ENCODE results near the gene TTF2.
A peak's percentile ranks its signal among the peaks of the same experiment; 100 is the strongest.

Gene TTF2

DNA sequence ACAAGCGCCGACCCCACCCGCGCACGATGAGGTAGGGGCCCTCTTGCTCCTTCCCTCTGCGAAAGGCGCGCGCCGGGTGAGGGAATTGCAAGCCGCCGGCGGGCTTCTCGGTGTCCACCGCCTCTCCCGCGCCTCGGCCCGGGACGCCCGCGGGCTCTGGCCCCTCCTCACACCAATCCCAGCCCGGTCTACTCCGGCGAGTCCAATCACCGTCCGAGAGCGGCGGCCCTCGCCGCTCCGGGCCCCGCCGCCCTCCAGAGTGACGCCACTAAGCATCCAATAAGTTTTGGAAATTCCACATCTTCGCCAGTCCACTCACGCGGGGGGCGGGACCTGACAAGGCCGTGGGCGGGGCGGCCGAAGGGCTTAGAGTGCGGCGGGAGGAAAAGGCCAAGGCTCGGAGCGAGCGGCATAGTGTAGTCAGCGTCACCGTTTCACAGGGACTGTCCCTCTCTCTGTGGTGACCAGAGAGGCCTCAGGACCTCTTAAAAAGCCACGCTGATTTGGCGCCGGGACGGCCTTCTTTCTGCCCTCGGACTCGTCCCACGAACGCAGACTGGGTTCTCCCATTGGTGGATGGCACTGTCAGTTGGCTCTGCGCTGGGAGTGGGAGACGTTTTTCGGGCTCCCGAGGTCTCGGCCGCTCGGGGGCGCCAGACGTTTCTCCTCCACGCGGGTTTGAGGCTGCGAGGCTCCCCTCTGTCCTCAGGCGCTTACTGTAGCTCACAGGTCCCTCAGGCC, 61.6 kb downstream of the TTF2 start, which contains the start of gene TRIM45:
Gene TRIM45 (minus strand): TSS at position 161 of the 741 bp plus-strand sequence. CDS start 548 bp downstream, outside the sequence.
- FAIRE-seq (peak; percentile 78), DNase-seq (ENCODE audit: insufficient read length, low spot score) (peak; percentile 73)
- TF ChIP-seq PAX5 (IDR thresholded peaks at IDR 0.05; ENCODE audit: insufficient read depth, low read length, severe bottlenecking) = no peak

- TF ChIP-seq POLR2A (IDR thresholded peaks at IDR 0.05; ENCODE audit: low read depth, low read length) (no peak), SPI1 (IDR thresholded peaks at IDR 0.05; ENCODE audit: low read depth, low read length) (no peak), PAX5 (IDR thresholded peaks at IDR 0.05; ENCODE audit: insufficient read depth, low read length, severe bottlenecking) (no peak), TAF1 (IDR thresholded peaks at IDR 0.05; ENCODE audit: low read depth, low read length) (no peak), POLR2AphosphoS5 (IDR thresholded peaks at IDR 0.05; ENCODE audit: low read depth, low read length) (no peak), POU2F2 (IDR thresholded peaks at IDR 0.05; ENCODE audit: low read depth, low read length) (no peak)
- no peak for FAIRE-seq
These were observed 62.4 kb downstream of the TTF2 start for GRCh38 chr1:117122330-117123025.

DNA sequence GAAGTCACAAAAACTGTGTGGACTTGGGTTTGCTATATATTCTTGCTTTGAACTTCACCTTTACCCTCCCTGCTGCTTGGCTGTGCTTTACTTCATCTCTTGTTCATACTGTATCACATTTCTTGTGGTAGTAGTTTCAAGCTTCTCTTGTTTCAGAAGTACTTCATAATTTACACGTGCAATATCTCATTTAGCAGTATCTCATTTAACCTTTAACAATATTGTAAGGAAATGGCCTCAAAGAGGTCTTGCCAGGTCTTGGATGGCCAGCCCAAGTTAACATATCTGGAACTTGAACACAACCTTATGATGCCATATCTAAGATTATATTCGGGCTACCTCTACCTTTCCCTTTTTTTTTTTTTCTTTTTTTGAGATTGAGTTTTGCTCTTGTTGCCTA, 63.1 kb downstream of the TTF2 start:
- TF ChIP-seq PAX5 (IDR thresholded peaks at IDR 0.05; ENCODE audit: insufficient read depth, low read length, severe bottlenecking) (no peak), POU2F2 (IDR thresholded peaks at IDR 0.05; ENCODE audit: low read depth, low read length) (no peak), POLR2AphosphoS5 (IDR thresholded peaks at IDR 0.05; ENCODE audit: low read depth, low read length) (no peak), SPI1 (IDR thresholded peaks at IDR 0.05; ENCODE audit: low read depth, low read length) (no peak), POLR2A (IDR thresholded peaks at IDR 0.05; ENCODE audit: low read depth, low read length) (no peak), TAF1 (IDR thresholded peaks at IDR 0.05; ENCODE audit: low read depth, low read length) (no peak)
- DNase-seq (ENCODE audit: insufficient read length, low spot score) (no peak), FAIRE-seq (no peak)

More at GRCh38 chr1:117122330-117123025, 62.4 kb downstream of the TTF2 start:
- DNase-seq (ENCODE audit: insufficient read length, low spot score) = no peak

- no peak for DNase-seq (ENCODE audit: insufficient read length, low spot score)
- TF ChIP-seq POLR2A (IDR thresholded peaks at IDR 0.05; ENCODE audit: low read depth, low read length) (no peak), SPI1 (IDR thresholded peaks at IDR 0.05; ENCODE audit: low read depth, low read length) (no peak), POLR2AphosphoS5 (IDR thresholded peaks at IDR 0.05; ENCODE audit: low read depth, low read length) (no peak), POU2F2 (IDR thresholded peaks at IDR 0.05; ENCODE audit: low read depth, low read length) (no peak), PAX5 (IDR thresholded peaks at IDR 0.05; ENCODE audit: insufficient read depth, low read length, severe bottlenecking) (no peak), TAF1 (IDR thresholded peaks at IDR 0.05; ENCODE audit: low read depth, low read length) (no peak)
- no peak for FAIRE-seq
These were observed 64.5 kb downstream of the TTF2 start for GRCh38 chr1:117124661-117125060.

GRCh38 chr1:117127795-117128194, 67.7 kb downstream of the TTF2 start:
- no peak for FAIRE-seq
- TF ChIP-seq PAX5 (IDR thresholded peaks at IDR 0.05; ENCODE audit: insufficient read depth, low read length, severe bottlenecking) (no peak), POLR2AphosphoS5 (IDR thresholded peaks at IDR 0.05; ENCODE audit: low read depth, low read length) (no peak), TAF1 (IDR thresholded peaks at IDR 0.05; ENCODE audit: low read depth, low read length) (no peak), POLR2A (IDR thresholded peaks at IDR 0.05; ENCODE audit: low read depth, low read length) (no peak), SPI1 (IDR thresholded peaks at IDR 0.05; ENCODE audit: low read depth, low read length) (no peak), POU2F2 (IDR thresholded peaks at IDR 0.05; ENCODE audit: low read depth, low read length) (no peak)
- no peak for DNase-seq (ENCODE audit: insufficient read length, low spot score)

- FAIRE-seq = no peak
- DNase-seq (ENCODE audit: insufficient read length, low spot score) = no peak
These were observed 68.4 kb downstream of the TTF2 start for GRCh38 chr1:117128323-117129079.

DNA sequence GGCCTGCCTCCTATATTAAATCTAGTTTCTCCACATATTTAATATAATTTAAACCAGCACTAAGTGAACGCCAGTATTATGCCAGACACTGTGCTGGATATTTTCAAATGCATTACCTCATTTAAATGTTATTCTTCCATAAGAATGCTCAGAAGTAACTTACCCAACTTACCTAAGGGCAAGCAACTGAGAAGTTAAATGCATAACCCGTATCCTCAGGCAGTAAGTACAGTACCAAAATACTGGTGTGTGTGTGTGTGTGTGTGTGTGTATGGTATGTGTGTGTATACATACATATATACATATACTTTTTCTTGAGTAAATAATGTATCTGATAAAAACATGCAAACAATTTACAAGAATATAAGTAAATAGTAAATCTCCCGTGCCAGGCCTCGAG, 70.4 kb downstream of the TTF2 start:
- FAIRE-seq (no peak), DNase-seq (ENCODE audit: insufficient read length, low spot score) (no peak)
- no peak for TF ChIP-seq POLR2A (IDR thresholded peaks at IDR 0.05; ENCODE audit: low read depth, low read length)
- TF ChIP-seq POLR2AphosphoS5 (IDR thresholded peaks at IDR 0.05; ENCODE audit: low read depth, low read length) = no peak
- no peak for TF ChIP-seq PAX5 (IDR thresholded peaks at IDR 0.05; ENCODE audit: insufficient read depth, low read length, severe bottlenecking)
- no peak for TF ChIP-seq SPI1 (IDR thresholded peaks at IDR 0.05; ENCODE audit: low read depth, low read length)
- no peak for TF ChIP-seq POU2F2 (IDR thresholded peaks at IDR 0.05; ENCODE audit: low read depth, low read length)
- no peak for TF ChIP-seq TAF1 (IDR thresholded peaks at IDR 0.05; ENCODE audit: low read depth, low read length)

More at GRCh38 chr1:117128323-117129079, 68.4 kb downstream of the TTF2 start:
- TF ChIP-seq PAX5 (IDR thresholded peaks at IDR 0.05; ENCODE audit: insufficient read depth, low read length, severe bottlenecking) = no peak
- TF ChIP-seq POLR2AphosphoS5 (IDR thresholded peaks at IDR 0.05; ENCODE audit: low read depth, low read length) = no peak
- no peak for TF ChIP-seq SPI1 (IDR thresholded peaks at IDR 0.05; ENCODE audit: low read depth, low read length)
- TF ChIP-seq POLR2A (IDR thresholded peaks at IDR 0.05; ENCODE audit: low read depth, low read length) = no peak
- no peak for TF ChIP-seq POU2F2 (IDR thresholded peaks at IDR 0.05; ENCODE audit: low read depth, low read length)
- TF ChIP-seq TAF1 (IDR thresholded peaks at IDR 0.05; ENCODE audit: low read depth, low read length) = no peak

GRCh38 chr1:117135329-117135728, 75.2 kb downstream of the TTF2 start:
- FAIRE-seq (no peak), DNase-seq (ENCODE audit: insufficient read length, low spot score) (no peak)
- TF ChIP-seq TAF1 (IDR thresholded peaks at IDR 0.05; ENCODE audit: low read depth, low read length) = no peak
- TF ChIP-seq SPI1 (IDR thresholded peaks at IDR 0.05; ENCODE audit: low read depth, low read length) = no peak
- no peak for TF ChIP-seq POLR2AphosphoS5 (IDR thresholded peaks at IDR 0.05; ENCODE audit: low read depth, low read length)
- no peak for TF ChIP-seq POLR2A (IDR thresholded peaks at IDR 0.05; ENCODE audit: low read depth, low read length)
- no peak for TF ChIP-seq PAX5 (IDR thresholded peaks at IDR 0.05; ENCODE audit: insufficient read depth, low read length, severe bottlenecking)
- TF ChIP-seq POU2F2 (IDR thresholded peaks at IDR 0.05; ENCODE audit: low read depth, low read length) = no peak

DNA sequence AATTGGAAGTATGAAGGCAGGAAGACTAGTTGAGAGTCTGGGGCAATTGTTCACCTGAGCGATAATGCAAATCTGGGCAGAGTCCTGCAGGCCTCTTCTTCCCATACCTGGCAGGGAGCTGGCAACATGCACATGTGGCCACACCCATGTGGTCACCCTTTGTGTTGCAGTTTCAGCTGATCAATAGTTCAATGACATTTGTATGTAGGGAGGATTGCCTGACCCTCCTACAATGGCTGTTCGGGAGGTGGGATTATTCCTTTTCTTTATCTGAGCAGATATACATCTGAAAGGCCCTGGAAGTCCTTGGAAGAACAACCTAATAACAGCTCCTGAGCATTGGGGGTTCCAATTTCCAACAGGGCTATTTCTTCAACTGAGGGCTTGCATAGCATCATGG, 76.6 kb downstream of the TTF2 start:
- no peak for TF ChIP-seq POLR2AphosphoS5 (IDR thresholded peaks at IDR 0.05; ENCODE audit: low read depth, low read length)
- no peak for TF ChIP-seq PAX5 (IDR thresholded peaks at IDR 0.05; ENCODE audit: insufficient read depth, low read length, severe bottlenecking)
- TF ChIP-seq POU2F2 (IDR thresholded peaks at IDR 0.05; ENCODE audit: low read depth, low read length) = no peak
- no peak for TF ChIP-seq SPI1 (IDR thresholded peaks at IDR 0.05; ENCODE audit: low read depth, low read length)
- no peak for TF ChIP-seq TAF1 (IDR thresholded peaks at IDR 0.05; ENCODE audit: low read depth, low read length)
- no peak for TF ChIP-seq POLR2A (IDR thresholded peaks at IDR 0.05; ENCODE audit: low read depth, low read length)
- DNase-seq (ENCODE audit: insufficient read length, low spot score) = no peak
- no peak for FAIRE-seq

Data from GM12891 (cell line).